Measurements from ENCODE around the gene SEPTIN7. TPM values are rescaled to one million over a fixed set of nuclear protein-coding genes. Genes with fewer than 3 reads are reported as not detected.

Gene SEPTIN7
- total and polyA plus RNA-seq, 4 donors, result 101 to 296 (median 132) TPM

DNA sequence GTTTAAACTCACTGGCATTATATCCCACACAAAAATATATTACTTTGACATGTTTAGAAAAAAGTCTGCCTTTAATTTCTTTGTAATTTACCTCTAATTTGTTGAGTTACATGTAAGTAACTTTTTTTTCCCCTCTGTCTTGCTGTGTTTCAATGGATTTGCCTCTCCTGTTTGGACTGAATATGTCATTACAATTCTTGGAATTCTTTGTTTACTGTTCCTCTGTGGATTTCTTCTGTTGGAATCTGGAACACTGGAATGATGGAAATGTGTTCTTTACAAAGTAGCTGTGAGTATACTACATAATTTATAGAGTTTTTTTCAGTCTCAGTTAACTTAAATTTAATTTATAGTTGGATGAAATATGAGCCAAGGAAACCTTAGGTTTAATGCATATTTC is 30.4 kb downstream of the SEPTIN7 start:
- no peak overlapping the region for H3K9ac ChIP-seq (ENCODE audit: insufficient read depth in 1 of 2, low read length in 2 of 2)
- H3K4me1 ChIP-seq (ENCODE audit: control insufficient read depth in 5 of 5, insufficient read depth in 5 of 5, low read length in 5 of 5), result peaks cover 0 to 20% (median 6%) of the 10 kb centered on the region in 5 donors
- ATAC-seq (ENCODE audit: insufficient read depth, low FRiP score) (no peak), DNase-seq (peak in 2 of 3 donors; percentile 29 to 43)
- H3K27ac ChIP-seq (ENCODE audit: low read depth in 1 of 2, low read length in 1 of 2), result no peak overlapping the region
- no peaks in the 10 kb centered on the region for H3K9me3 ChIP-seq (ENCODE audit: control insufficient read depth in 4 of 4, insufficient read depth in 3 of 4, low read length in 3 of 4)
- peaks cover 2 to 17% (median 5%) of the 10 kb centered on the region in 4 donors for H3K36me3 ChIP-seq (ENCODE audit: control insufficient read depth in 4 of 4, insufficient read depth in 4 of 4, low read length in 4 of 4)
- no peak overlapping the region for H3K4me3 ChIP-seq
- H3K27me3 ChIP-seq (ENCODE audit: control insufficient read depth in 3 of 3, insufficient read depth in 3 of 3, low read length in 2 of 3), result no peaks in the 10 kb centered on the region
- TF ChIP-seq, protein P1, sequence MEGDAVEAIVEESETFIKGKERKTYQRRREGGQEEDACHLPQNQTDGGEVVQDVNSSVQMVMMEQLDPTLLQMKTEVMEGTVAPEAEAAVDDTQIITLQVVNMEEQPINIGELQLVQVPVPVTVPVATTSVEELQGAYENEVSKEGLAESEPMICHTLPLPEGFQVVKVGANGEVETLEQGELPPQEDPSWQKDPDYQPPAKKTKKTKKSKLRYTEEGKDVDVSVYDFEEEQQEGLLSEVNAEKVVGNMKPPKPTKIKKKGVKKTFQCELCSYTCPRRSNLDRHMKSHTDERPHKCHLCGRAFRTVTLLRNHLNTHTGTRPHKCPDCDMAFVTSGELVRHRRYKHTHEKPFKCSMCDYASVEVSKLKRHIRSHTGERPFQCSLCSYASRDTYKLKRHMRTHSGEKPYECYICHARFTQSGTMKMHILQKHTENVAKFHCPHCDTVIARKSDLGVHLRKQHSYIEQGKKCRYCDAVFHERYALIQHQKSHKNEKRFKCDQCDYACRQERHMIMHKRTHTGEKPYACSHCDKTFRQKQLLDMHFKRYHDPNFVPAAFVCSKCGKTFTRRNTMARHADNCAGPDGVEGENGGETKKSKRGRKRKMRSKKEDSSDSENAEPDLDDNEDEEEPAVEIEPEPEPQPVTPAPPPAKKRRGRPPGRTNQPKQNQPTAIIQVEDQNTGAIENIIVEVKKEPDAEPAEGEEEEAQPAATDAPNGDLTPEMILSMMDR (IDR thresholded peaks at IDR 0.05; ENCODE audit: control extremely low read depth, extremely low read depth), result no peak

DNA sequence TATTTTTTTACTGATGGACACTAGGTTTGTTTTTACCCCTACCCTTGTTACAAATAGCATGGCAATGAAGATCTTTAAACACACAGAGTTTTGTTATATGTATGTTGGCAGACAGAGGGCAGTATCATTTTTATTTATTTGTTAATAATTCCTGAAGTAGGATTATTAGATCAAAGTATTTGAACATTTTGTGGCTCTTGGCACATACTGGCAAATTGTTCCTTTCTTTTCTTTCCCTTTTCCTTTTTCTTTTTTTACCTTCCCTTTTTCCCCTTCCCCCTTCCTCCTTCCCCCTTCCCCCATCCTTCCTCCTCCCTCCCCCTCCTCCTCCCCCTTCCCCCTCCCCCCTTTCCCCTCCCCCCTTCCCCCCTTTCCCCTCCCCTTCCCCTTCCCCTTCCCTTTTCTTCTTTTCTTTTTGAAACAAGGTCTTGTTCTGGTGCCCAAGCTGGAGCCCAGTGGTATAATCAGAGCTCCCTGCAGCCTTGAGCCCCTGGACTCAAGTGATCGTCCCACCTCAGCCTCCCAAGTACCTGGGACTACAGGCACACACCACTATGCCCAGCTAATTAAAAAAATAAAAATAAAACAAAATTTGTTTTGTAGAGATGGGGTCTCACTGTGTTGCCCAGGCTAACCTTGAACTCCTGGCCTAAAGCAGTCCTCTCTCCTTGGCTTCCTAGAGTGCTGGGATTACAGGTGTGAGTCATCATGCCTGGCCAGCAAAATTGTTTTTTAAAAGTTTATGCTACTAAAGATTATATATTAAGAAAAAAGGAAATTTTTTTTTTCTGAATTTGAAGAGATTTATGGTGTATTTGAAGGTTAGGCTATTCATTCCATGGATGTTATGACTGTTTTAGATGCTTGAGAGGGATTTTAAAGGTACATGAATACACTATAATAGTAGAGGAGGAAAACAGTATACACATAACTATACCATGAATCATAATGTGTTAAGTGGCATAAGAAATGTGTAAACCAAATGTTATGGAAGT is 39.3 kb downstream of the SEPTIN7 start:
- TF ChIP-seq, protein P1 (IDR thresholded peaks at IDR 0.05; ENCODE audit: control extremely low read depth, extremely low read depth), result no peak
- H3K27me3 ChIP-seq (ENCODE audit: control insufficient read depth in 3 of 3, insufficient read depth in 3 of 3, low read length in 2 of 3), result no peaks in the 10 kb centered on the region
- WGBS, 2 donors, result 93 to 100% methylated on average over 1 of the region's 1 CpG
- H3K4me1 ChIP-seq (ENCODE audit: control insufficient read depth in 5 of 5, insufficient read depth in 5 of 5, low read length in 5 of 5), result no peaks in the 10 kb centered on the region
- ATAC-seq (ENCODE audit: insufficient read depth, low FRiP score), result no peak
- DNase-seq, result no peak
- peaks cover 2 to 10% (median 7%) of the 10 kb centered on the region in 4 donors for H3K36me3 ChIP-seq (ENCODE audit: control insufficient read depth in 4 of 4, insufficient read depth in 4 of 4, low read length in 4 of 4)
- no peaks in the 10 kb centered on the region for H3K9me3 ChIP-seq (ENCODE audit: control insufficient read depth in 4 of 4, insufficient read depth in 3 of 4, low read length in 3 of 4)
- H3K4me3 ChIP-seq, result no peak overlapping the region
- H3K9ac ChIP-seq (ENCODE audit: insufficient read depth in 1 of 2, low read length in 2 of 2), result no peak overlapping the region
- H3K27ac ChIP-seq (ENCODE audit: low read depth in 1 of 2, low read length in 1 of 2), result no peak overlapping the region

DNA sequence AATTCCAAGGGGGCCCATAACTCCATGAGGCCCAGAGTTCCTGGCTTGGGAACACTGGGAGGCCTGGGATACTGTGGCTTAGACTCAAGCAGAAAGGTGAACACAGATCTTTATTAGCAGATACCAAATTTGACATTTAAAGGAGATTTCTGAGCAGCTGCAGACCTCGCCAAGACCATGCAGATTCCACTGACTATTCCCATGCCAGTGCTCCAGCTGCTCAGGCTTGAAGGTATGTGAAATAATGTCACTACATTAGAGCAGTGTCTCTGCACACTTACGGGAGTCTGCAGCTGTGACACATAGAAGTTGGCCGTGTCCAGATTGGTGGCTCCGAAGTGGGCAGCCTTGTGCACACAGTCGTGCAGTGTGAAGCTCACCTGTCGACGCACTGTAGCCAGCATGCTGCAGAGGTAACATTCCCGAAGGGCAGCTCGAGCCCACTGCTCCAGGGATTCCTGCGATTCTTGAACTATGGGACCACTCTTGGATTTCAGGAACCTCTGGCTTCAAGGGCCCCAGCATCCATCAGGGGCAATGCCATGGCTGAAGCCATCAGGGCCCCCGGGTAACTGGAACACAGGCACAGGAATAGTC is 46.1 kb downstream of the SEPTIN7 start:
- H3K27me3 ChIP-seq (ENCODE audit: control insufficient read depth in 3 of 3, insufficient read depth in 3 of 3, low read length in 2 of 3), result no peaks in the 10 kb centered on the region
- ATAC-seq (ENCODE audit: insufficient read depth, low FRiP score) (no peak), DNase-seq (no peak)
- TF ChIP-seq, protein P1 (IDR thresholded peaks at IDR 0.05; ENCODE audit: control extremely low read depth, extremely low read depth), result no peak
- H3K4me3 ChIP-seq, result no peak overlapping the region
- WGBS, 2 donors, result 93 to 95% methylated on average over 11 of the region's 11 CpGs
- peaks cover 3 to 9% (median 6%) of the 10 kb centered on the region in 4 donors for H3K36me3 ChIP-seq (ENCODE audit: control insufficient read depth in 4 of 4, insufficient read depth in 4 of 4, low read length in 4 of 4)
- no peak overlapping the region for H3K27ac ChIP-seq (ENCODE audit: low read depth in 1 of 2, low read length in 1 of 2)
- peaks cover 0 to 8% (median 0%) of the 10 kb centered on the region in 5 donors for H3K4me1 ChIP-seq (ENCODE audit: control insufficient read depth in 5 of 5, insufficient read depth in 5 of 5, low read length in 5 of 5)
- H3K9me3 ChIP-seq (ENCODE audit: control insufficient read depth in 4 of 4, insufficient read depth in 3 of 4, low read length in 3 of 4), result no peaks in the 10 kb centered on the region
- no peak overlapping the region for H3K9ac ChIP-seq (ENCODE audit: insufficient read depth in 1 of 2, low read length in 2 of 2)
